Fibroblast of mammary gland (primary cell): ENCODE measurements around the gene TLK1.

Source experiments
- DNase-seq: peaks from one replicate; pipeline ENCODE4 v3.0.0-alpha.2; 2010; ENCODE audit warnings: low read depth
- H3K4me3 ChIP-seq: 2 replicates; pipeline ENCODE4 v1.5.1; 2011; ENCODE audit warnings: low read depth, mild to moderate bottlenecking, low read length, moderate library complexity; ENCODE audit not compliant: control insufficient read depth
- TF ChIP-seq, protein P1 (sequence below): conservative IDR thresholded peaks from 2 replicates; pipeline ENCODE4 v1.5.1; 2011; ENCODE audit warnings: low read depth, low read length, inconsistent platforms; ENCODE audit not compliant: control insufficient read depth, insufficient read depth

TLK1 gene

DNA sequence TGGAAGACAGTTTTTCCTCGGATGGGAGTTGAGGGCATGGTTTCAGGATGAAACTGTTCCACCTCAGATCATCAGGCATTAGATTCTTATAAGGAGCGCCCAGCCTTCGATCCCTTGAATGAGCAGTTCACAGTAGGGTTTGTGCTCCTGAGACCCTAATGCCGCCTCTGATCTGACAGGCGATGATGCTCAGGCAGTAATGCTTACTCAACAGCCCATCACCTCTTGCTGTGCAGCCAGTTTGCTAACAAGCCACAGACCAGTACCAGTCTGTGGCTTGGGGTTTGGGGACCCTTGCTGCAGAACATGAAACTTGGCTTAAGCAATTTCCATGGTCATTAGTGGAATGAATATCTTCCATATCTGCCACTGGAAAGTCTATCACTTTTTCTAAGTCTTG, 175.3 kb downstream of the TLK1 start:
- DNase-seq = no peak
- TF ChIP-seq, protein P1, sequence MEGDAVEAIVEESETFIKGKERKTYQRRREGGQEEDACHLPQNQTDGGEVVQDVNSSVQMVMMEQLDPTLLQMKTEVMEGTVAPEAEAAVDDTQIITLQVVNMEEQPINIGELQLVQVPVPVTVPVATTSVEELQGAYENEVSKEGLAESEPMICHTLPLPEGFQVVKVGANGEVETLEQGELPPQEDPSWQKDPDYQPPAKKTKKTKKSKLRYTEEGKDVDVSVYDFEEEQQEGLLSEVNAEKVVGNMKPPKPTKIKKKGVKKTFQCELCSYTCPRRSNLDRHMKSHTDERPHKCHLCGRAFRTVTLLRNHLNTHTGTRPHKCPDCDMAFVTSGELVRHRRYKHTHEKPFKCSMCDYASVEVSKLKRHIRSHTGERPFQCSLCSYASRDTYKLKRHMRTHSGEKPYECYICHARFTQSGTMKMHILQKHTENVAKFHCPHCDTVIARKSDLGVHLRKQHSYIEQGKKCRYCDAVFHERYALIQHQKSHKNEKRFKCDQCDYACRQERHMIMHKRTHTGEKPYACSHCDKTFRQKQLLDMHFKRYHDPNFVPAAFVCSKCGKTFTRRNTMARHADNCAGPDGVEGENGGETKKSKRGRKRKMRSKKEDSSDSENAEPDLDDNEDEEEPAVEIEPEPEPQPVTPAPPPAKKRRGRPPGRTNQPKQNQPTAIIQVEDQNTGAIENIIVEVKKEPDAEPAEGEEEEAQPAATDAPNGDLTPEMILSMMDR = no peak
- no peak overlapping the region for H3K4me3 ChIP-seq

DNA sequence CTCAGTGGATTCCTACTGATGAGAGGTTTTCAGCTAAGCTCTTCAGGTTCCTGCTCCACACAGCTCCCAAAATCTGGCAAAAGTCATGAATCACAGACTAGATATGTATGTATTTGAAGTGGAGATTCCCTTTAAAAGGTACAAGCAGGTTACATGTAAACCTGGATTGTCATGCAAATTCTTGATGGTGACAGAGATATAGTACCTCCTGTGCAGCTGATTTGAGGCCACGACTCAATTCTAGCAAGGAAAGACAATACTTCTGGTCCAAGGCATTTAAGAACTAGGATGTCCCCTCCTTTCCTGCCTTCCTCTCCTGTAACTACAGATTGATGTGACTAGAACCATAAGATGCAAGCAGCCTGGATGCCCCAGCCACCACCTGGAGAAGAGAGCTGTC, 176.6 kb downstream of the TLK1 start:
- TF ChIP-seq, protein P1 = no peak
- no peak for DNase-seq

DNA sequence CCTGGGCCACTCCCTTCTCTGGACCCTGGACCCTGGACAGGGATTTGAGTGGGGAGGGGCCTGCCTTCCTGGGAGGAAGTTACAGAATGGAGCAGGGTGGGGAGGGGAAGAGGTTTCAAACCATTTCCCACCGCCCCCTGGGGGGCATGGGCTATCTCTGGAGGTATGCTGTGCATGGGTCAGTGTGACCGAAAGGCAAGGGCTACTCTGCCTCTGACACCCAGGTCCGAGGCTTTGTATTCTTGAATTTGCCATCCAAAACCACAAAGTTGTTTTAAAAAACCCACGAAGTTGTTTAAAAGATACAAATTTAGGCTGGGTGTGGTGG, 184.8 kb downstream of the TLK1 start:
- no peak overlapping the region for H3K4me3 ChIP-seq
- TF ChIP-seq, protein P1 = no peak
- no peak for DNase-seq

More for the DNA sequence above, 176.6 kb downstream of the TLK1 start:
- H3K4me3 ChIP-seq = no peak overlapping the region

DNA sequence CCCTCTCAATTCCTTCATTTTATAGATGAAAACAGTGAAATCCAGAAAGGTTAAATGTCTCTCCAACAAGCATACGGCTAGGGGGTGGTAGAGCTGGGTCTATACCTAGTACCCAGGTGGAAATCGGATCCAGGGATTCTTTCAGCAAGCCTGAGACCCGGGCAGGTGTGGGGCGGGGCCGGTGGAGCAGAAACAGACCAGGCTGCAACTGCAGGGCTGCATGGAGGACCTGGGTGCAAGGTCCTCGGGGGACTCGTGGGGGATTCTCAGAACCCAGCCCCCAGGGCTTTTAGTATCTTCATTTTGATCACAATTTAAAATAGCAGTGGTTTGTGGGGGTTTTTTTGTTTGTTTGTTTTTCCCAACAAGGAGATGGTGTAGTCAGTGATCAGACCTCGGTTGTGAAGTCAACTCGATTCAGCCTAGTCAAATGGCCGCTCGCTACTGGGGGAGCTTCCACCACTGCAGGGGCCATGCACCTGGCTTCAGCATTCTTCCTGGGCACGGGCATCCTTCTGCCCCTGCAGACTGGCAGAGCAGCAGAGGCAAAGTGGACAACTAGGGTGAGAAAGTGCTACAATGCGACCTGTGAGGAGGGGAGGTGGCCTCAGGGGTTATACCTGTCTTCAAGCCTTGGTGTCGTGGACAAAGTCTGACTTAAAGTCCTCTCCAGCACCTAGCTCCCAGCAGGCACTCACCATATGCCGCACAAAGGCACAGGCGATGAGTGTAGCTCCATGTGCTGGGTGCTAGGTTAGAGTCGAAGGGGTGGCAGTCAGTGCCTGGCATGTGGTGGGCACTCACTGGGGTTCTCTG, 185.4 kb downstream of the TLK1 start:
- TF ChIP-seq, protein P1 = no peak
- no peak overlapping the region for H3K4me3 ChIP-seq
- DNase-seq = no peak

DNA sequence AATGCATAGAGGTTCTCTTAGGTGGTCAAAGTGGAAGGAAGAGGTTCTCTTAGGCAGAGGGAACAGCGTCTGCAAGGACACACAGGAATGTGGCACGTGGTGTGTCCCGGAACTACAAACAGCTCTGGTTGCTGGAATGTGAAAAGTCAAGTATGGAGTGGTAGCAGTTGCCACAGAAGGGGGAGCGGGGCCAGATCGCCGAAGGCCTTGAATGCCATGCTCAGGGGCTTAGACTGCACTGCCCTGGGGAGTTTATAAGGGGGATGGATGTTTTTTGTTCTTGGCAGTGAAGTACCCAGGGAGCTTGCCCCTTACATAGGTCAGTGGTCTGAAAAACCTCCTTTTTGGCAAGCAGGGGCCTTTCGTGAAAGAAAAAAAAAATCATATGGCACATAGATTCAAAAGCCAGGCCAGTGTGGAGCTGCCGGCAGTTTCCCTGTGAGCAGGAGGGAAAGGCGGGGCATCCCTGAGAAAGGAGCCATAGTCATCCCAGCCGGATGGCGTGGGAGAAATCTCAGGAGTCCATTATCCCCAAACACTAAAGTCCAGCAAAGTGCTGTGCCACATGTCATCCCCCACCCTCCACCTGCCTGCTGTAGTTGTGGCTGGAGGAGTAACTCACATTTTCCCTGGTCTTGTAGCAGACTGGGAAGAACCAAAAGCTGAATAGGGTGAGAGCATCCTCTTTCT, 186.2 kb downstream of the TLK1 start:
- TF ChIP-seq, protein P1 = no peak
- H3K4me3 ChIP-seq = peak overlapping the region; percentile 73
- DNase-seq = peak; percentile 22

DNA sequence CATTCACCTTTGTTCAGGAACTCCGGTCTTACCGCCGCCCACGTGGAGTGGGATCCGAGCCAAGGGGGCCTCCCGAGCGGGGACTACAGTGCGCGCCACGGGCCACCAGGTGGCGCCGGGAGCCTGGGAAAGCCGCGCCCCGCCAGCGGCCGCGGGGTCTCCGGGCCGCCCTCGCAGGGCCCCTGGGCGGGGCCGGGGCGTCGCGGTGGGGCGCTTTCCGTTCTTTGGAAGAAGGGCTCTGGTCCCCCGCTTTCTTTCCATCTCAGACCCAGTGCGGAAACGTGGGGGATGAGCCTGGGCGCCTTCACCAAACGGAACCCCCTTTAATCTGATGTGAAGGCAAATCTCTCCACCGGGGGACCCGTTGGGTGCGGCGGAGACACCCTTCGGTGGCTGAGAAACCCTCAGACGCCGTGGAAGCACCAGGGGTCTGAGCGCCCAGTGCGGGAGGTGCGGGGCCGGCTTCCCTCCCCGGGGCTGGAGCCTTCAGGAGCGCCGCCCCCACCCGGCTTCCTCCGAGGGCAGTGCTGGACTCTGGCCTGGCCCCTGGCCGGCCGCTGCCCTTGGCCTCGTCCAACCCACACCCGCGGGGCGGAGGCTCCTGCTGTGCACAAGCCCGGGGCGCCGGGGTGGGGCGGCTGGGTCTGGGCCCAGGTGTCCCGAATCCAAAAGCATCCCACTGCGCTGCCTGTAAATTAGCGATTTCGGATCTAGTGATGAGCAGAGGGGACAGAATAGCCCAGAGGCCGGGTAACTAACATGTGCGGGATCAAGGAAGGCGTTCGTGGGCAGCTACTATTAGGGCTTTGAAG, 187.0 kb downstream of the TLK1 start:
- peak overlapping the region; percentile 73 for H3K4me3 ChIP-seq
- TF ChIP-seq, protein P1 = peak; percentile 42
- DNase-seq = peak; percentile 68
